ENCODE results near the gene UQCRQ. TPM values are rescaled to one million over a fixed set of nuclear protein-coding genes. Genes with fewer than 3 reads are reported as not detected.

Gene UQCRQ
- total RNA-seq, 1 donor from 2014 or later, result 329 TPM

DNA sequence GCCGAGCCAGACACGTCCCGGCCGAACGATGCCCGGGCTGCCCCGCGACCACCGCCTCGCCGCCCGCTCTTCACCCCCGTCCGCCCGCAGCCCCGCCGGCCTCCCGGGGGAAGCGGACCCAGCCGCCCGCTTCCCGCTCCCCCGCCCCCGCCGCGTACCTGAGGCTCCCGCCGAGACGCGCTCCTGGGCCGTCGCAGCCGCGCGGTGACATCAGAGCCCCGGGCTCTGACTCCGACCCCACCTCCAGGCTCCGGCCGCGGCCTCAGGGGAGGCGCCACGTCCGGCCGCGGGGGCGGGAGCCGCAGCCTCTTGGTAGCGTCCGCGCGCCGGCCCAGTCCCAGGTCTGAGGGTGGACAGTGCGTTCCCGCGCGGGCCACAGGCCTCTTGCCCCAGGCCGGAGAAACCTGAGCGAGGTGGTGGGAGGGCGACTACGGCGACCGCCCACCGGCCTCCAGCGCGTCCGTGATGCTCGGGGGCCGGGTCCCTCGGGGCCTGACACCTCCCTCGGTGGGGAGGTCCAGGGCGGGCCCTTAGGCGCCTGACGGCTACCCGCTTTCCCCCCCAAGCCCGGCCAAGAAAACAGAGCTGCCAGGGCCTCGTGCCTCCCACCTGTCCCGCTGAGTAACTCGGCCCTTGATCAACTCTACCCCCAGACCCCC is 35.9 kb upstream of the UQCRQ start, which contains the start of gene SHROOM1:
Gene SHROOM1, minus strand, starts transcription at position 212 of the 659 bp plus-strand sequence. CDS start 4,507 bp downstream, outside the sequence.
- Mint-ChIP-seq H3K9me3 (no peaks in the 10 kb centered on the region), H3K27ac (peak within 1 kb of the TSS; percentile 78), H3K36me3 (no peaks in the 10 kb centered on the region), H3K27me3 (ENCODE audit: low read depth) (peaks cover 46% of the 10 kb centered on the region), H3K4me3 (peak within 1 kb of the TSS; percentile 86), H3K4me1 (peaks cover 8% of the 10 kb centered on the region)
- DNase-seq (ENCODE audit: low spot score in 2 of 2, unreplicated experiment in 2 of 2), result peak in 1 of 2 experiments; percentile 35
- TF ChIP-seq, protein P1, sequence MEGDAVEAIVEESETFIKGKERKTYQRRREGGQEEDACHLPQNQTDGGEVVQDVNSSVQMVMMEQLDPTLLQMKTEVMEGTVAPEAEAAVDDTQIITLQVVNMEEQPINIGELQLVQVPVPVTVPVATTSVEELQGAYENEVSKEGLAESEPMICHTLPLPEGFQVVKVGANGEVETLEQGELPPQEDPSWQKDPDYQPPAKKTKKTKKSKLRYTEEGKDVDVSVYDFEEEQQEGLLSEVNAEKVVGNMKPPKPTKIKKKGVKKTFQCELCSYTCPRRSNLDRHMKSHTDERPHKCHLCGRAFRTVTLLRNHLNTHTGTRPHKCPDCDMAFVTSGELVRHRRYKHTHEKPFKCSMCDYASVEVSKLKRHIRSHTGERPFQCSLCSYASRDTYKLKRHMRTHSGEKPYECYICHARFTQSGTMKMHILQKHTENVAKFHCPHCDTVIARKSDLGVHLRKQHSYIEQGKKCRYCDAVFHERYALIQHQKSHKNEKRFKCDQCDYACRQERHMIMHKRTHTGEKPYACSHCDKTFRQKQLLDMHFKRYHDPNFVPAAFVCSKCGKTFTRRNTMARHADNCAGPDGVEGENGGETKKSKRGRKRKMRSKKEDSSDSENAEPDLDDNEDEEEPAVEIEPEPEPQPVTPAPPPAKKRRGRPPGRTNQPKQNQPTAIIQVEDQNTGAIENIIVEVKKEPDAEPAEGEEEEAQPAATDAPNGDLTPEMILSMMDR (IDR thresholded peaks at IDR 0.05; ENCODE audit: unreplicated experiment), result no peak

GRCh38 chr5:132831095-132831860 is 35.2 kb upstream of the UQCRQ start:
- Mint-ChIP-seq H3K27me3 (ENCODE audit: low read depth) (peaks cover 43% of the 10 kb centered on the region), H3K27ac (peak overlapping the region; percentile 16), H3K4me3 (peak overlapping the region; percentile 78), H3K9me3 (no peaks in the 10 kb centered on the region), H3K36me3 (no peaks in the 10 kb centered on the region), H3K4me1 (peaks cover 8% of the 10 kb centered on the region)
- DNase-seq (ENCODE audit: low spot score in 2 of 2, unreplicated experiment in 2 of 2), result no peak
- TF ChIP-seq, protein P1 (IDR thresholded peaks at IDR 0.05; ENCODE audit: unreplicated experiment), result no peak

- H3K4me3 Mint-ChIP-seq, result peak overlapping the region; percentile 34
- no peak overlapping the region for H3K27ac Mint-ChIP-seq
- H3K9me3 Mint-ChIP-seq, result no peaks in the 10 kb centered on the region
- H3K4me1 Mint-ChIP-seq, result peaks cover 8% of the 10 kb centered on the region
- H3K27me3 Mint-ChIP-seq (ENCODE audit: low read depth), result peaks cover 29% of the 10 kb centered on the region
- H3K36me3 Mint-ChIP-seq, result no peaks in the 10 kb centered on the region
- TF ChIP-seq, protein P1 (IDR thresholded peaks at IDR 0.05; ENCODE audit: unreplicated experiment), result no peak
- no peak for DNase-seq (ENCODE audit: low spot score in 2 of 2, unreplicated experiment in 2 of 2)
Observed at GRCh38 chr5:132832612-132833011, 33.8 kb upstream of the UQCRQ start.

DNA sequence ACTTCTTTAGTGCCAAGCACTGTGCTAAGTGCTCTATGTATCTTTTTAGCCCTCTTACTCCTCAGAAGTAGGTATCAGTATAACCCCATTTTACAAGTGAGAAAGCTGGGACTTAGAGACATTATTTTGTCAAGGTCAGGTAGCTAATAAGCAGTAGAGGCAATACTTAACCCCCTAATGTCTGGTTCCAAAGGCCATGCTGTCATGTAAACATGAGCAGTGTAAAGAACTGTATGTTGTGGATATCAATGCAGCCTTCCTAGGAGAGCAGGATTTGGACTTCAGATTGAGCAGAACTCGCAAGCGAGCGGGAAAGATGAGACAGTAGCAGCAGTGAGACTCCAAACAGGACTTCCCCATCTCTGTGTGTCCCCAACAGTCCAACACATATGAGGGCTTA is 32.4 kb upstream of the UQCRQ start:
- Mint-ChIP-seq H3K9me3 (no peaks in the 10 kb centered on the region), H3K4me3 (no peak overlapping the region), H3K27ac (no peak overlapping the region), H3K4me1 (peaks cover 13% of the 10 kb centered on the region), H3K27me3 (ENCODE audit: low read depth) (peaks cover 16% of the 10 kb centered on the region), H3K36me3 (no peaks in the 10 kb centered on the region)
- TF ChIP-seq, protein P1 (IDR thresholded peaks at IDR 0.05; ENCODE audit: unreplicated experiment), result no peak
- DNase-seq (ENCODE audit: low spot score in 2 of 2, unreplicated experiment in 2 of 2), result no peak

- no peaks in the 10 kb centered on the region for H3K9me3 Mint-ChIP-seq
- H3K27ac Mint-ChIP-seq, result no peak overlapping the region
- H3K4me1 Mint-ChIP-seq, result peaks cover 25% of the 10 kb centered on the region
- H3K4me3 Mint-ChIP-seq, result no peak overlapping the region
- DNase-seq (ENCODE audit: low spot score in 2 of 2, unreplicated experiment in 2 of 2), result peak in 1 of 2 experiments; percentile 6
- peaks cover 5% of the 10 kb centered on the region for H3K27me3 Mint-ChIP-seq (ENCODE audit: low read depth)
- TF ChIP-seq, protein P1 (IDR thresholded peaks at IDR 0.05; ENCODE audit: unreplicated experiment), result no peak
- H3K36me3 Mint-ChIP-seq, result no peaks in the 10 kb centered on the region
Observed at GRCh38 chr5:132836852-132837251, 29.6 kb upstream of the UQCRQ start.
